Stimulated activated naive CD8-positive, alpha-beta T cell treated with anti-CD3 and anti-CD28 coated beads, Interleukin-15, Interleukin-2, amounts not matched to agents 100 ng/mL and 50 ng/mL, for 24 hours (primary cell): Measurements from ENCODE around the gene SHANK3.
"Not testable (repeated sequence)": the region's sequence is repeated elsewhere in the genome, so short reads cannot be mapped to it uniquely, and the experiment has no call there.

Source experiments
- H3K27ac Mint-ChIP-seq: one replicate; pipeline ENCODE4 v1.8.0; 2021; ENCODE audit warnings: mild to moderate bottlenecking, mixed read lengths
- H3K27me3 Mint-ChIP-seq: one replicate; pipeline ENCODE4 v1.8.0; 2021; ENCODE audit warnings: mixed read lengths
- H3K36me3 Mint-ChIP-seq: one replicate; pipeline ENCODE4 v1.8.0; 2021; ENCODE audit warnings: low read depth, mixed read lengths
- H3K4me1 Mint-ChIP-seq: one replicate; pipeline ENCODE4 v1.8.0; 2021; ENCODE audit warnings: low read depth, mixed read lengths
- H3K4me3 Mint-ChIP-seq: one replicate; pipeline ENCODE4 v1.8.0; 2021; ENCODE audit warnings: mild to moderate bottlenecking, mixed read lengths
- H3K9me3 Mint-ChIP-seq: one replicate; pipeline ENCODE4 v1.8.0; 2021; ENCODE audit warnings: mixed read lengths

SHANK3 gene

GRCh38 chr22:50640857-50641647 lies 31.6 kb upstream of the SHANK3 start:
- H3K4me3 Mint-ChIP-seq = no peak overlapping the region
- H3K36me3 Mint-ChIP-seq = no peaks in the 10 kb centered on the region
- H3K4me1 Mint-ChIP-seq = no peaks in the 10 kb centered on the region
- no peaks in the 10 kb centered on the region for H3K9me3 Mint-ChIP-seq
- H3K27me3 Mint-ChIP-seq = peaks cover 16% of the 10 kb centered on the region
- H3K27ac Mint-ChIP-seq = no peak overlapping the region

- Mint-ChIP-seq H3K9me3 (no peaks in the 10 kb centered on the region), H3K27me3 (peaks cover 22% of the 10 kb centered on the region), H3K36me3 (no peaks in the 10 kb centered on the region), H3K4me3 (no peak overlapping the region), H3K27ac (no peak overlapping the region), H3K4me1 (no peaks in the 10 kb centered on the region)
Observed at GRCh38 chr22:50641696-50642607, 30.7 kb upstream of the SHANK3 start.

- H3K27me3 Mint-ChIP-seq = peaks cover 22% of the 10 kb centered on the region
- H3K9me3 Mint-ChIP-seq, H3K4me1 Mint-ChIP-seq, H3K4me3 Mint-ChIP-seq, H3K36me3 Mint-ChIP-seq, H3K27ac Mint-ChIP-seq: not testable (repeated sequence)
Observed at GRCh38 chr22:50643021-50643820, 29.4 kb upstream of the SHANK3 start.

- not testable (repeated sequence) for H3K4me1 Mint-ChIP-seq, H3K4me3 Mint-ChIP-seq, H3K9me3 Mint-ChIP-seq, H3K27ac Mint-ChIP-seq, H3K36me3 Mint-ChIP-seq
- H3K27me3 Mint-ChIP-seq = peaks cover 22% of the 10 kb centered on the region
Observed at GRCh38 chr22:50643821-50644101, 28.9 kb upstream of the SHANK3 start.

GRCh38 chr22:50653256-50653655 lies 19.4 kb upstream of the SHANK3 start:
- Mint-ChIP-seq H3K27ac (no peak overlapping the region), H3K4me1 (no peaks in the 10 kb centered on the region), H3K36me3 (peaks cover 4% of the 10 kb centered on the region), H3K4me3 (no peak overlapping the region), H3K27me3 (peaks cover 10% of the 10 kb centered on the region), H3K9me3 (peaks cover 6% of the 10 kb centered on the region)

- H3K9me3 Mint-ChIP-seq, H3K27ac Mint-ChIP-seq, H3K27me3 Mint-ChIP-seq, H3K4me1 Mint-ChIP-seq, H3K36me3 Mint-ChIP-seq, H3K4me3 Mint-ChIP-seq: not testable (repeated sequence)
Observed at GRCh38 chr22:50654664-50655063, 18.0 kb upstream of the SHANK3 start.

GRCh38 chr22:50656122-50657070 lies 16.2 kb upstream of the SHANK3 start:
- Mint-ChIP-seq H3K4me3 (no peak overlapping the region), H3K9me3 (no peaks in the 10 kb centered on the region), H3K36me3 (no peaks in the 10 kb centered on the region), H3K4me1 (no peaks in the 10 kb centered on the region), H3K27ac (no peak overlapping the region), H3K27me3 (peaks cover 14% of the 10 kb centered on the region)

GRCh38 chr22:50657925-50658324 lies 14.7 kb upstream of the SHANK3 start:
- Mint-ChIP-seq H3K27me3 (peaks cover 15% of the 10 kb centered on the region), H3K27ac (no peak overlapping the region), H3K4me1 (no peaks in the 10 kb centered on the region)

GRCh38 chr22:50659711-50660110 lies 12.9 kb upstream of the SHANK3 start:
- H3K27ac Mint-ChIP-seq, H3K9me3 Mint-ChIP-seq, H3K4me3 Mint-ChIP-seq, H3K36me3 Mint-ChIP-seq, H3K4me1 Mint-ChIP-seq: not testable (repeated sequence)
- H3K27me3 Mint-ChIP-seq = peaks cover 15% of the 10 kb centered on the region

More at GRCh38 chr22:50657925-50658324, 14.7 kb upstream of the SHANK3 start:
- H3K36me3 Mint-ChIP-seq = no peaks in the 10 kb centered on the region
- no peak overlapping the region for H3K4me3 Mint-ChIP-seq
- H3K9me3 Mint-ChIP-seq = no peaks in the 10 kb centered on the region

- H3K27ac Mint-ChIP-seq = no peak overlapping the region
- H3K4me1 Mint-ChIP-seq = no peaks in the 10 kb centered on the region
- H3K36me3 Mint-ChIP-seq = no peaks in the 10 kb centered on the region
- H3K9me3 Mint-ChIP-seq = no peaks in the 10 kb centered on the region
- H3K4me3 Mint-ChIP-seq = no peak overlapping the region
- peaks cover 15% of the 10 kb centered on the region for H3K27me3 Mint-ChIP-seq
Observed at GRCh38 chr22:50660306-50660705, 12.3 kb upstream of the SHANK3 start.

- H3K27me3 Mint-ChIP-seq = peaks cover 14% of the 10 kb centered on the region
- no peaks in the 10 kb centered on the region for H3K36me3 Mint-ChIP-seq
- H3K4me1 Mint-ChIP-seq = no peaks in the 10 kb centered on the region
- no peaks in the 10 kb centered on the region for H3K9me3 Mint-ChIP-seq
- no peak overlapping the region for H3K4me3 Mint-ChIP-seq
- no peak overlapping the region for H3K27ac Mint-ChIP-seq
Observed at GRCh38 chr22:50665212-50665611, 7.4 kb upstream of the SHANK3 start.

- Mint-ChIP-seq H3K27me3 (peaks cover 16% of the 10 kb centered on the region), H3K4me1 (no peaks in the 10 kb centered on the region), H3K36me3 (no peaks in the 10 kb centered on the region), H3K27ac (no peak overlapping the region), H3K9me3 (no peaks in the 10 kb centered on the region), H3K4me3 (no peak overlapping the region)
Observed at GRCh38 chr22:50665738-50666137, 6.9 kb upstream of the SHANK3 start.

- H3K4me3 Mint-ChIP-seq = no peak overlapping the region
- no peak overlapping the region for H3K27ac Mint-ChIP-seq
- H3K27me3 Mint-ChIP-seq = peaks cover 28% of the 10 kb centered on the region
- no peaks in the 10 kb centered on the region for H3K9me3 Mint-ChIP-seq
- H3K4me1 Mint-ChIP-seq = peaks cover 7% of the 10 kb centered on the region
- H3K36me3 Mint-ChIP-seq = no peaks in the 10 kb centered on the region
Observed at GRCh38 chr22:50670513-50670912, 2.1 kb upstream of the SHANK3 start.

- H3K27ac Mint-ChIP-seq = no peak overlapping the region
- no peak overlapping the region for H3K4me3 Mint-ChIP-seq
- no peaks in the 10 kb centered on the region for H3K9me3 Mint-ChIP-seq
- H3K36me3 Mint-ChIP-seq = no peaks in the 10 kb centered on the region
- H3K27me3 Mint-ChIP-seq = peaks cover 33% of the 10 kb centered on the region
- peaks cover 7% of the 10 kb centered on the region for H3K4me1 Mint-ChIP-seq
Observed at GRCh38 chr22:50670914-50671538, 1.6 kb upstream of the SHANK3 start.
